Measurements from ENCODE around the gene FGF7. TPM values are rescaled to one million over a fixed set of nuclear protein-coding genes. Genes with fewer than 3 reads are reported as not detected.

The FGF7 gene
- total and polyA plus RNA-seq, 10 of the 15 experiments (the other 5 are each of a cell fraction or from before 2014, with no cell fraction given): 0.08 TPM; not detected in 9

GRCh38 chr15:49464522-49464921 lies 41.5 kb downstream of the FGF7 start:
- Histone ChIP-seq H4K20me1 (ENCODE audit: control insufficient read depth, insufficient read depth) (no peaks in the 10 kb centered on the region), H3K4me1 (ENCODE audit: control insufficient read depth, insufficient read depth, low read length) (no peaks in the 10 kb centered on the region), H3K79me2 (ENCODE audit: control insufficient read depth, insufficient read depth, low read length) (no peaks in the 10 kb centered on the region), H3K36me3 (ENCODE audit: control insufficient read depth in 2 of 2, insufficient read depth in 2 of 2, low read length in 1 of 2) (no peaks in the 10 kb centered on the region), H3K4me2 (ENCODE audit: control insufficient read depth, insufficient read depth) (no peak overlapping the region), H3K9me3 (replicated peaks; ENCODE audit: control insufficient read depth, insufficient read depth, low read length) (no peaks in the 10 kb centered on the region), H2AFZ (ENCODE audit: control insufficient read depth, low read depth, low read length) (no peak overlapping the region), H3K27ac (ENCODE audit: control insufficient read depth, insufficient read depth) (no peak overlapping the region), H3K9ac (ENCODE audit: control insufficient read depth, insufficient read depth, low read length) (no peak overlapping the region), H3K4me3 (no peak overlapping the region), H3K27me3 (replicated peaks in 1 of 2; ENCODE audit: control insufficient read depth in 2 of 2, insufficient read depth in 2 of 2, low read length in 1 of 2) (no peaks in the 10 kb centered on the region)
- ChIA-PET RAD21 (ENCODE audit: unreplicated experiment) (no interaction called here), CTCF (no interaction called here), SMC1A (ENCODE audit: uncharacterized antibody, unreplicated experiment) (no interaction called here), POLR2A (no interaction called here)
- no TSS peak for BruUV-seq (replicated peaks)
- 48% methylated on average over 3 of the region's 3 CpGs for WGBS (ENCODE audit: insufficient coverage, insufficient replicate concordance, low lambda C conversion rate, missing lambda C conversion rate)
- ATAC-seq (no peak), FAIRE-seq (no peak), DNase-seq (ENCODE audit: low read depth, low spot score) (no peak)
- in situ Hi-C loops (cut with MboI) (no loop called here), intact Hi-C loops (cut with micrococcal nuclease; ENCODE audit: unreplicated experiment) (no loop called here)
- TF ChIP-seq E4F1 (IDR thresholded peaks at IDR 0.05; ENCODE audit: borderline replicate concordance, partially characterized antibody): no peak
- TF ChIP-seq POLR2AphosphoS2 (IDR thresholded peaks at IDR 0.05; ENCODE audit: low read depth, low read length): no peak
- no peak for TF ChIP-seq NFXL1 (IDR thresholded peaks at IDR 0.05; ENCODE audit: borderline replicate concordance)
- no peak for TF ChIP-seq CEBPZ (IDR thresholded peaks at IDR 0.05; ENCODE audit: low read depth, low read length)
- no peak for TF ChIP-seq YBX1 (IDR thresholded peaks at IDR 0.05)
- TF ChIP-seq HSF1 (IDR thresholded peaks at IDR 0.05; ENCODE audit: low read depth, low read length): no peak
- TF ChIP-seq RB1 (IDR thresholded peaks at IDR 0.05; ENCODE audit: borderline replicate concordance): no peak
- no peak for TF ChIP-seq EGR1 (IDR thresholded peaks at IDR 0.05; ENCODE audit: borderline replicate concordance in 1 of 2, low read depth in 2 of 2, low read length in 2 of 2)
- no peak for TF ChIP-seq POLR2AphosphoS5 (IDR thresholded peaks at IDR 0.05; ENCODE audit: low read length)
- no peak for TF ChIP-seq ZBTB4 (CRISPR knock-in tag; IDR thresholded peaks at IDR 0.05)
- no peak for TF ChIP-seq MEF2A (IDR thresholded peaks at IDR 0.05; ENCODE audit: insufficient read depth, low read depth, low read length)
- TF ChIP-seq TCF7 (IDR thresholded peaks at IDR 0.05; ENCODE audit: borderline replicate concordance): no peak
- TF ChIP-seq CBX5 (IDR thresholded peaks at IDR 0.05; ENCODE audit: low read depth): no peak
- no peak for TF ChIP-seq RELA (IDR thresholded peaks at IDR 0.05; ENCODE audit: borderline replicate concordance, partially characterized antibody)
- no peak for TF ChIP-seq WRNIP1 (IDR thresholded peaks at IDR 0.05; ENCODE audit: borderline replicate concordance, low read depth, low read length)
